GM21723 (cell line): ENCODE results near the gene NT5DC1.

Source experiments
- ATAC-seq: cut with Tn5 transposase; IDR thresholded peaks from one replicate; pipeline ENCODE4 v1.9.1; 2021; ENCODE audit warnings: mild to moderate bottlenecking, moderate library complexity; ENCODE audit not compliant: unreplicated experiment

Gene NT5DC1

DNA sequence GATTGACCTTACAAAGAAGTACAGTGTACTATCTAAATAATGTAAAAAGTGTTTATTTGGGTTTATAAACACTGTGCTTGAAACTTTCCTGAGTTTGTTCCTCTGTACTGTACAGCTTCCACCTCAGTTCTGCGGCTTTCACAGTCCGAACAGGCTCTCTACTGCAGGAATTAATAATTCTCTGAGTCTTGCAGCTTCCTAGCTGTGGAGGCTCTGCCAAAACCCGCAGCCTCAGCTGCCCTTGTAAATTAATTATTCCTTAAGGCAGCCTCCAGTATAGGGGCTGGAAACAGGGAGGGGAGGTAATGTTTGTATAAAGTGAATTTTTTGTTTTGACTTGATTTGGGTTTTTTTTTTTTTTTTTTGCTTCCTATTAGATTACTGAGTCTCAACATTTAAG is 134.0 kb downstream of the NT5DC1 start:
- ATAC-seq, result no peak

DNA sequence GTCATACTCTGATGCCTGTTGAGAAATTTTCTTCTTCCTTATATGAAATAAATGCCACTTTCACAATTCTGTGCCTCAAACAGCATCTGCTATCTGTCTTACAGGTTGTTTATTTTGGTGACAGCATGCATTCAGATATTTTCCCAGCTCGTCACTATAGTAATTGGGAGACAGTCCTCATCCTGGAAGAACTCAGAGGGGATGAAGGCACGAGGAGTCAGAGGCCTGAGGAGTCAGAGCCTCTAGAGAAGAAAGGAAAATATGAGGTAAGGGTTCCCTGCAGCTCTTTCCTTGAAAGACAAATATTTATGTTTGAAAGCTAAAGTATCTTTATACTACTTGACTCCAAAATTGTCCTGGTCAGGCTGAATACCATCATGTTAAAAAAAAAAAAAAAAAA is 137.4 kb downstream of the NT5DC1 start:
- no peak for ATAC-seq

GRCh38 chr6:116239256-116239655 is 138.6 kb downstream of the NT5DC1 start:
- ATAC-seq, result no peak

GRCh38 chr6:116239856-116240255 is 139.2 kb downstream of the NT5DC1 start:
- no peak for ATAC-seq

DNA sequence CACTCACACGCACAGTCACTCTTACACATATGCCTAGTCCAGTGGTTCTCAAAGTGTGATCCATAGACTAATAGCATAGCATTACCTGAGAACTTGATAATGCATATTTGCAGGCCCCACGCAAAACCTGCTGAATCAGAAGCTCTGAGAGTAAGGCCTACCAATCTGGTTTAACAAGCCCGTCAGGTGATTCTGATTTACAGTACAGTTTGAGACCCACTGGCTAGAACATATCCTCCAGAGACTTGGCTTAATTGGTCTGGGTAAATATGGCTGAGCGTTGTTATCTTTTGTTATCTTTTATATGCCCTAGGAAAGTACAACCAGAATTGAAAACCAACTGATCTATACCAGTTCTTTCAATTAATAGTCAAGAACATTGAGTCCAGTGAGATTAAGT is 143.6 kb downstream of the NT5DC1 start:
- ATAC-seq, result no peak

GRCh38 chr6:116246089-116246488 is 145.4 kb downstream of the NT5DC1 start:
- no peak for ATAC-seq

DNA sequence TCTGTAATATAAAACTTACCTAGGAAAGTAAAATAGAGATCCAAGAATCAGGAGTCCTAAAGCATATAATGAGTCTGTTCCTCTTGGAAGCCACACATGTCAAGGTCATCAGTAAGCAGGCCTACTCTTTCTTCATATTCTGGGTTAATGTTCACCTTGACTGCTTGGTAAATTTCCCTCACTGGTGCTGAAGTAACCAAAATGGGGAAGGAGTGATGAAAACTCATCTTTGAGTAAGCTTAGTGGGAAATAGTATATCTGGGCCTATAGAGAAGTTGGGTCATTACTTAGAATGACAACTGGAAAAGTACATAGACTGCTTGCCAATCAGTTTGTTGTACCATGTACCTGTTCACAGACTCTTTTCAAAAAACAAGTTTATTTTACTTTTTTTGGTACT is 146.6 kb downstream of the NT5DC1 start:
- no peak for ATAC-seq

DNA sequence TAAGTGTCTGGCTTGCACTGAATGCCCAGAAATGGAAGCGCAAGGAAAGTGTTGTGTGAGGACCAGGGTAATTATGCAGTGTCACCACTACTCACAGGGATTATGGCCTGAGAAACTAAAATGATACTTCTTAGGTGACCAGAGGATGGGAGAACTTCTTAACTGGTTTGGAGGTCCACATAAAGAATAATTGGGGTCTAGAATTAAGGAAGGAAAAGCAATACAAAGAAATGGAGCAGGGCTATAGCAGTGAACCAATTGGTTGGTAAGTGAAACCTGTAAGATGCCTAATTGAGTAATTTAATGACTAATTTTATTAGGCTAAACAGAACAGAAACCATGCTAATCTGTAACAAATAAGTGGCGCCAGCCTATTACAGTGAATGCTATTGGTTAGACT is 147.9 kb downstream of the NT5DC1 start:
- no peak for ATAC-seq

DNA sequence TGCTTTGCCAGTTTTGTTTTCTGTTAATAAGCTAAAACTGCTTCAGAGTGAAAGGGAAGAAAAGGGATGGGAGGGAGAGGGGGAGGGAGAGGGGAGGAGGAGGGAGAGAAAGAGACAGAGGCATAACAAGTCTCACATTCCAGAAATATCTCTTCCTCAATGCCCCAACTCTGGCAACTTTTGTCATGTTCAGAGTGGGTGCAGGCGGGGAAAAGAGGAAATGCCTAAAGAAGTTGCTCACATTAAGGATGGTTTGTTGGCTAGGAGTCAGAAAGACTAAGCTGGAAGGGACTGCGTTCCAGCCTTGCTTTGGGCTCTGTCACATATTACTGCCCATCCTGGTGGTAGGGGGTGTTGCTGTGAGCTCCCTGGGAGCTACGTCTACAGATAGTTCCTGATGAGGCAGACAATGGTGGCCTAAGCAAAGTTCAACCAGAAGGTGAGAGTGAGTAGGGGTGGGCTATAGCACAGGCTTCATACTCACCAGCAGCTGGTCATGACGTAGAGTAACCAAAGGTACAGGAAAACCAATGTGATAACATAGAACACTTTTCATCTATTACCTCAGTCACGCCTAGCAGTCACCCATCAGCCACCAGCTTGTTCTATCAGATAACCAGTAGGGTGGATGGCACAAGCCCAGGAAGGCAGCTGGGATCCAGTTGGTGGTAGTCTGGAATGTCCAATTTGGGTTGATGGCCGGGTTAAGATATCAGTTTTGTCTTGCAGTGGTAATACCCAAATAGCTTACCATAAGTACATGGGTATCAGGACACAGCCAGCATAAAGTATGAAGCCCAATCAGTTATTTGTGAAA is 151.1 kb downstream of the NT5DC1 start:
- ATAC-seq, result no peak

DNA sequence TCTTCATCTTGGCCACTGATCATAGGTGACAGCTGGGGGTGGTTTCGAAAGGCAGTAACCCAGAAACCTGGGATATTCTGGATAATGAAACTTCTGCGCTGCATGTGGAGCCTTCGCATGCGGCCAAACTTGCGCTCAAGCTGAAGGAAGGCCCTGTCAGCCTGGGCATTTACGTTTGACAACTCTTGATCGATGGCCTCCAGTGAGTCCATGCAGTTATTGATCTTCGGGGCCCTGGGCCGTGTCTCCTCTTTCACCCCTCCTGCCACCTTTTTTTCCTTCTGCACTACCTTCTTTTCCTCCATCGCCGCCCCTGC is 152.5 kb downstream of the NT5DC1 start:
- no peak for ATAC-seq

DNA sequence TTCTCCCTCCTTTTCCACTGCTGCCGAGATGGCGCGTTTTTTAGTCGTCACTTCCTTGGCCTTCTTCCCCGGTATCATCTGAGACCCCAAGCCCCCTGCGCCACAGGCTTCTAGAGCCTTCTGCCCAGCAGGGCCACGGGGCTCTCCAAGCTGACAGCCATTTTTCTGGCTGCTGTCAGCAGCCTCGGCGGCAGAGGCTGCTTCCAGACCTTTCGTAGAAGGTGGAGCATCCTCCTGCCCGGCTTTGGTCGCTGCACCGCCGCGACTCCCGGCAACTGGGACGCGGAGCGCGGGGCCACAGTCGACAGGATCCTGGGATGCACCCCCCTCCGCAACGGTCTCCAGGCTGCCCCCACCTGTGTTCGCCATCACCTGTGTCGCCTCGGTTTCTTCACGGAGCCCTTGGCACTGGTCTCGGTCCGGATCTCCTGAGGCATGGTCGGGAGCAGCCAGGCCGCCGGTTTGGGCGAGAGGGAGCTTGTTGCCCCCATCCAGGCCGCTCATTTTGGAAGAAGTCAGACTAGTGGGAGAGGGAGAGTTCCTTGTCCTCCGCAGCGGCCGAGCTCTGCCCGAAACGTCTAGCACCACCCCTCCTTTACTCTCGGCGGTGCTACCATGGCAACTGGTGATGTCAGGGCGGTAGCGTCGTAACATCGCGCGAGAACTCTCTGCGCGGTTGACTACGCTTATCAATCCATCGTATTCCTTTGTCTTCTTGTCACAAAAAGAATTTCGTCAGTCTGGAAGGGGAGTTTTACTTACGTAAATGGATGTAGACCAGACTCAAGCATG is 153.0 kb downstream of the NT5DC1 start, which contains the start of gene TSPYL4:
Gene TSPYL4 (minus strand): TSS at position 571 of the 792 bp plus-strand sequence. CDS start 67 bp downstream, at position 504.
- peak; percentile 100 for ATAC-seq

- ATAC-seq, result peak; percentile 44
Measured at GRCh38 chr6:116254297-116255056, 153.8 kb downstream of the NT5DC1 start.

DNA sequence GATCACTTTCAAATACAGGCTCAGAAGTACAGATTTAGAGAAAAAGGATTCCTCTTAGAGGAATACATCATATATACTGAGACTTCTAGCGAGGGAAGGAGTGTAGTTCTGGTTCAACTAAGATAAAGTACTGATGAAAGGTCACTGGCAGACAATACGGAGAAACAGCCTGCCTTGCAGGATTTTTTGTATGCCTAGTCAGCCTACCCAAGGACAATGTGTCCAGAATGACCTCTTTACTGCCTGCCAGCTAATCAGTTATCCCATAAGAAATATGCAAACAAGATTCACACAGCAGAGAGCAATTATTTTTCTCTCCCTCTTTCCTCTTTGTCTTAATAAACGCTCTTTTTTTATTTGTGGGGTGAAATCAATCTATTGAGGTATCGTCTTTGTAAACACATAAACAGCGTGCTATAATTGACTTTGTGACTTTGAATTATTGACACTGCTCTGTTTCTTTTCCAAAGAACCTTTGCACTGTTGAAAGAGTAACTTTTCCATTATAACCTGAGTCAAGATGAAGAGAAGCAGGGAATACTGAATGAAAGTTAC is 154.7 kb downstream of the NT5DC1 start:
- ATAC-seq, result no peak

GRCh38 chr6:116256694-116257093 is 156.0 kb downstream of the NT5DC1 start:
- ATAC-seq, result no peak

GRCh38 chr6:116258520-116258919 is 157.9 kb downstream of the NT5DC1 start:
- no peak for ATAC-seq

GRCh38 chr6:116263353-116263752 is 162.7 kb downstream of the NT5DC1 start:
- no peak for ATAC-seq

DNA sequence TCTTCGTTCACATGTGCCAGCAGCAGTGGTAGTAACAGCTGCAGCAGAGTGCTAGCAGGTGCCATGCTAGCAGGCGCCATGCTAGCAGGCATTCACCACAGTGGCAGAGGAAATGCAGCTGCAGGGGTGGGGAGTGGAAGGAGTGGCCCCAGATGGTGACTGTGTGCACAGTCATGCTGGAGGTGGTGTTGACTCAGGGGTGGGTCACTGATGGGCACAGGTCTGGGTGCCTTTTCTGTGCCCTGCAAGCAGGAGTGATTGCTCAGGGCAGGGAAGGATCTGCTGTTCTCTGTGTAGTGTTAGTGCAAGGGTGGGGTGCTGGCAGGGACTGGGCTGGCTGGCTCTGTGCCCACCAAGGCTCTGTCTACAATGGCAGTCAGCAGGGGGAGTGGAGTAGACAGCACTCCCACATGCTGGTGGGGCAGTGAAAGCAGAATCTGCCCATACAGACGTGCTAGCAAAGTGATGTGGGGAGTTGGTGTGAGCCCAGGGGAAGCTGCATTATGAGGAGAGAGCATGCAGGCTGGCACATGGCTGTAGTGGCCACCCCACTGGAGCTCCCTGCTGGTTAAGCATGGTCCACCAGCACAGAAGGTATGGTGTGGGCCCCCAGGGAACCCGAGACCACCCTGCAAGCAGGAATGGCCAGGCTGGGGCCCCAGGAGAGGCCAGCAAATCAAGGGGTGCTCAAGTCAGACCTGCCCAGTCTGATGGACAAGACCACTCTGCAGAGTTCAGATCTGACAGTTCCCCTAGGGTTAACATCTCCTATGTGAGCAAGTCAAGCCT is 164.6 kb downstream of the NT5DC1 start:
- no peak for ATAC-seq

GRCh38 chr6:116266803-116267202 is 166.2 kb downstream of the NT5DC1 start:
- no peak for ATAC-seq

DNA sequence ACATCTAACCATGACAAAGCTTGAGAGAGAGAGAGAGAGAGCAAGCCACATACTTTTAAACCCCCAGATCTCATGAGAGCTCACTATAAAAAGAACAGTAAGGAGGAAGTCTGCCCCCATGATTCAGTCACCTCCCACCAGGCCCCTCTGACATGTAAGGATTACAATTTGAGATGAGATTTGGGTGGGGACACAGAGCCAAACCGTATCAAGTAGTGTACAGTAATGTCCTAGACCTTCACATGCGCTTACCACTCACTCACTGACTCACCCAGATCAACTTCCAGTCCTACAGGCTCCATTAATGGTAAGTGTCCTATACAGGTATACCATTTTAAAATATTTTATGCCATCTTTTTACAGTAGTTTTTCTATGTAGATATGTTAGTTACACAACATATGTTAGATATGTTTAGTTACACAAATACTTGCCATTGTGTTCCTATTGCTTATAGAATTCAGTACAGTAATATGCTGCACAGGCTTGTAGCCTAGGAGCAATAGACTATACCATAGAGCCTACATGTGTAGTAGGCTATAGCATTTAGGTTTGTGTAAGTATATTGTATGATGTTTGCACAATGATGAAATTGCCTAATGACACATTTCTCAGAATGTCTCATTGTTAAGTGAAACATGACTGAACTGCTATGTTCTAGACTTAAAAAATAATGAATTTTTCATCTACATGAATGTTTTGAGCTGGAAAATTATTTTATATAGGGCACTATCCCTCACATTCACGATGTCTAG is 167.4 kb downstream of the NT5DC1 start:
- ATAC-seq, result peak; percentile 11
